ENCODE measurements around the gene CAP2.

The CAP2 gene

GRCh38 chr6:17450397-17450796 is 57.0 kb downstream of the CAP2 start:
- TF ChIP-seq CTCF (IDR thresholded peaks at IDR 0.05) = no peak

- TF ChIP-seq CTCF (IDR thresholded peaks at IDR 0.05) = no peak
Observed at GRCh38 chr6:17450832-17451231, 57.4 kb downstream of the CAP2 start.

GRCh38 chr6:17452096-17452495 is 58.7 kb downstream of the CAP2 start:
- TF ChIP-seq CTCF (IDR thresholded peaks at IDR 0.05) = no peak

GRCh38 chr6:17454316-17455005 is 61.1 kb downstream of the CAP2 start:
- no peak for TF ChIP-seq CTCF (IDR thresholded peaks at IDR 0.05)

- TF ChIP-seq CTCF (IDR thresholded peaks at IDR 0.05) = no peak
Observed at GRCh38 chr6:17455919-17456318, 62.5 kb downstream of the CAP2 start.

GRCh38 chr6:17456711-17457110 is 63.3 kb downstream of the CAP2 start:
- no peak for TF ChIP-seq CTCF (IDR thresholded peaks at IDR 0.05)

- no peak for TF ChIP-seq CTCF (IDR thresholded peaks at IDR 0.05)
Observed at GRCh38 chr6:17457405-17457804, 64.0 kb downstream of the CAP2 start.

GRCh38 chr6:17457956-17458355 is 64.6 kb downstream of the CAP2 start:
- no peak for TF ChIP-seq CTCF (IDR thresholded peaks at IDR 0.05)

Data from LNCAP (cell line).